Embryonic facial prominence (tissue), 1 donor: Measurements from ENCODE around the gene NXNL2.

Experiments used
- DNase-seq: peaks from one replicate; pipeline ENCODE4 v3.0.0-alpha.2; 2016; ENCODE audit errors: extremely low spot score

Gene NXNL2

DNA sequence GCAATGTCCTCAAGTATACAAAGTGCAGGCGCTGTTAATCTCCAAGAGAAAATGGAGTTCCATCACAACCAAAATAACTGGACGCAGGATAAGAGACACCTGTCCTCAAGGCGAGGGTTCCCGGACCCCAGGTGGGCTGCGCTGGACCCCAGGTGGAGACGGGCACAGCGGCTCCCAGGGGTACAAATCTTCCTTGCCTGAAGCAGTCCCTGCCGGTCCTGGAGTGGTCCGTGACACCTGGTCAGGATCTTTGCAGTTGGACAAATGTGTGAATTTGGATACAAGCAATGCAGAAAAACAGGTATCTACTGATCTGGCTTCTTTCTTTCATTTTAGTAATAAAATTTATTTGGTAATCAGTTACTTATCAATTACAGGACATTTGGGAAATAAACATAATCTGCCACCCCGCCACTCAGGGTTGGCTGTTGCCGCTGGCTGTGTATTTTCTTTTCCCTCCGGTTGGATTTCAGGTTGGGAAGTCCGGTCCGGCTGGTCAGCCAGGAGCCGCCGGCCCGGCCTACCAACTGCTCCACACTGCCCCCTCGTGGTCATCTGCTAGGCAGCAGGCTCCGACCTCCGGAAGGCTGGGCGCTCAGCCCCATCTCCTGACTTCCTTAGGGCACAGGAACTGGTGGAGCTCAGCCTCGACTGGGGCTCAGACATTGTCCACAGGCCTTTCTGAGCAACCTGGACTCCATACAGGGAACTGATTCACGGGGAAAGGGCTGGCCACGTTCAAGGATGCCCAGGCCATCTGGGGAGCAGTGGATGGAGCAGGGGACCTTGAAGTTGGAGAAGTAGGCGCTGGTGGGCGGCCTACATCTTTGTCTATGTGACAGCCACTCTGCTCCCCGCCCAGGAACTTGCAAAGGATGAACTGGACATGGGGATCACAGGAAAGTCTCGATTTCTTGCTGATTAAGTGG is 43.4 kb downstream of the NXNL2 start:
- no peak for DNase-seq

DNA sequence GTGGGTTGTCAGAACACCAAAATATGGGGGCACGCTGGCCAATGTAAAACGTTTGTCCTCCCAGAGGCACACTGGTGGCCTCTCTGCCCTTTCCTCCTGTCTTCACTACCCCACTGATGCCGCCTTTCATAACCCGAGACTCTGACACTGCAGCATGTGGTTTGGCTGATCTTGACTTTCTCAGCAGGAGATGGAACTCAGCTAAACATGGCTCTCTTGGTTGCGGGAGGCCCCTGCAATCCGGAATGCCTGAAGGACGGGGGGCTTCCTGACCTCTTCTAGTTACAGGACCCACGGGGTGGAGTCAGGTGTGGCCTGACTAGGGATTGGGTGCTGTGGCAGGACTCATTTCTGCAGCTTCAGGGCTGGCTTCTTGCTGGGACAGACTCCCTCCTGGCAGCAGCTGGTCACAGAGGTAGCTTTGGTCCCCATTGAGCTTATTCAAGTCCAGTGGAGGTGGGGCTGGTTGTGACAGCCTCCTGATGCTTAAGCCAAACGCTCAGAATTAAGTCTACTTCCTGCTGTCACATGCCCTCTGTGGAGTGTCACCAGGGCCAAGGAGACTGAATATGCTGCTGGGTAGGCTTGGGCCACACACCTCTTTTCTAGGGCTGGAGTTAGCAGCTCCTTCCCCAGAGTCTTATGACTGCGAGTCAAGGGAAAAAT is 44.2 kb downstream of the NXNL2 start:
- no peak for DNase-seq

DNA sequence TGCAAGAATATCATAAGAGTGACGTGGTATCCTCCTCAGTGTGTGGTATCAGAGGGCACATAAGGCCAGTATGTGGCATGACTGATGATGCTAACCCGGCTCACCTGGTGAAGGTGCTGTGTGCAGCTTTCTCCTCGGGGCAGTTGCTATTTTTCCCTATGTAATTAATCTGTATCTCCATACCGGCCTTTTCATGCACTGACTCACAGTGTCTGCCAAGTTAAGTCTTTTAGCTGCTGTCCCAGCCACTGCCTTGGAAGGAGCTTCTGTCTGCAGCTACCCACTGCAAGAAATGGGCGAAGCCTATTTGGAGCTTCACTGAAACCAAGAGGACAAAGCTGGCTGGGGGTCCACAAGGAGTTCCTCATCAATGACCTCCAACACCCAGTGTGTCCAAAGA is 46.0 kb downstream of the NXNL2 start:
- DNase-seq, result no peak

DNA sequence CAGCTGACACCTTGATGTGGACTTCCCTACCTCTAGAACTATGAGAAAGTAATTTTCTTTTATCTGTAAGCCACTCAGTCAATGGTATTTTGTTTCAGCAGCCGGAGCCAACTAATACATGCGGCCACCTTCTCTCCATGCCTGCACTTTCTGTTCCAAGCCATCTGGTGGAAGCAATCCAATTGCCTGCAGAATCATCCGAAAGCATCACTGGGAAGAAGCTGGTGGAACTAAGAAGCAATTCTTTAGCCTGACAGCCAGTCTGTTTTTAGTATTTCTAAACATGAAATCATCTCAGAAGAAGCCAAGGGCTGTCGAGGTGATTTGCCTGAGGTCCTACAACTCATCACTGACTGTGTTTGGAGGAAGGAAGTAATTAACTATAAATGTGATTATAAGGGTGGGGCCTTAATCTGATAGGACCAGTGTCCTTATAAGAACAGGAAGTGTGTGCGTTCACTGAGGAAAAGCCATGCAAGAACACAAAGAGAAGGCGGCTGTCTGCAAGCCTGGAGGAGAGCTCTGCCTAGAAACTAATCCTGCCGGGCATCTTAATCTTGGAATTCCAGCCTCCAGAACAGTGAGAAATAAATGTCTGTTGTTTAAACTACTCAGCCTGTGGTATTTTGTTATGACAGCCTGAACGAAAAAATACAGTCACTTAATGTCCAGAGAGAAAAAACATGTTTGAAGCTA is 49.1 kb downstream of the NXNL2 start:
- no peak for DNase-seq

DNA sequence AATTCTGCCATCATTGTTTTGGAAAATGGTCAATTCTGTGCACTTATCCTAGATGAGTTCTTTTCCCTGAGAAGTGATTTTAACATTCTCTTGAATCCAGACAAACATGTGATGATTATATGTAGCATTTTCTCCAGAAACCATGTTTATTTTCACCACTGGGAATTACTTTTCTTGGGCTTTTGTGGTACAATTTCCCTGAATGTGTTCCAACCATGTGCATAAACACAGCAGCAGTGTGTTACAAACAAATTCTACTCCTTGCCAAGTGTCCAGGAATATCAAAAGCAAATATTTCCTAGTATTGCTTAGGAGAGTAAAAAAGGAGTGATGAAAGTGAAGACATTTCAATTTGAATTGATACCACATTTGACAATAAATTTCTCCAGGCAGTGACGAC is 50.4 kb downstream of the NXNL2 start:
- no peak for DNase-seq

DNA sequence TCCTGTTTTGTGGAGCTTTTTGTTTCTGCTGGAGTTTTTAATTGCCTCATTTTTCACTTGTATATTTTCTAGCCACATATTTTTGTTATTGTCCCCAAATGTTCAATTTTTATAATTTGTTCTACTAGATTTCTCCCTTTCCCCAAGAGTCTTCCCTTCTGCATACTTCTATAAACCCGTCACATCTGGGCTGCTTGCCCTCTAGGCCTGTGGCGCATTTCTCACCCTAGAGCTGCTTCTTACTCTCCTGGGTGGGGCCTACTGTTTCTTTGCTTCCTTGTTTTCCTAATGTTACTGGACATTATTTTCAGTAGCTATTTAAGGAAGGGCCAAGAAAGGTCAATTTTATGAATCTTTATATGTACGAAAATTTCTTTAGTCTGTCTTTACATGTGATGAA is 51.5 kb downstream of the NXNL2 start:
- DNase-seq, result no peak

DNA sequence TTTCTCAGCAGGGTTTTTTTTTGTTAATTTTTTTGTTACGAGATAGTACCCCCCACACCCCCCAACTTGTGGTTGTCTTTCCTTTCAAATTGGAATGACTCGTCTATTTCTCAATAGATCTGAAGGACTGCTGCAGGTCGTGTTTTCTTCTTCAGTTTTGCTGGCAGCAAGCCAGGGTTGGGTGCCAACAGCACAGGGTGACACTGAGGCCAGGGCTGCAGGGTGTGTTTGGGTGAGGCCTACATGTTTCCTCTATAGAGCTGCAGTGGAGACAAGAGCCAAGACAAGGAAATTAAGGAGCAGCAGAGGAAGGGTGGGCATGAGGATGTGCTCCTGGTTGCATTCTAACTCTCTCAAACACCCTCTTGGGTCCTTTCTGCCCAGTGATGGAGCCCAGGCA is 52.2 kb downstream of the NXNL2 start:
- no peak for DNase-seq

DNA sequence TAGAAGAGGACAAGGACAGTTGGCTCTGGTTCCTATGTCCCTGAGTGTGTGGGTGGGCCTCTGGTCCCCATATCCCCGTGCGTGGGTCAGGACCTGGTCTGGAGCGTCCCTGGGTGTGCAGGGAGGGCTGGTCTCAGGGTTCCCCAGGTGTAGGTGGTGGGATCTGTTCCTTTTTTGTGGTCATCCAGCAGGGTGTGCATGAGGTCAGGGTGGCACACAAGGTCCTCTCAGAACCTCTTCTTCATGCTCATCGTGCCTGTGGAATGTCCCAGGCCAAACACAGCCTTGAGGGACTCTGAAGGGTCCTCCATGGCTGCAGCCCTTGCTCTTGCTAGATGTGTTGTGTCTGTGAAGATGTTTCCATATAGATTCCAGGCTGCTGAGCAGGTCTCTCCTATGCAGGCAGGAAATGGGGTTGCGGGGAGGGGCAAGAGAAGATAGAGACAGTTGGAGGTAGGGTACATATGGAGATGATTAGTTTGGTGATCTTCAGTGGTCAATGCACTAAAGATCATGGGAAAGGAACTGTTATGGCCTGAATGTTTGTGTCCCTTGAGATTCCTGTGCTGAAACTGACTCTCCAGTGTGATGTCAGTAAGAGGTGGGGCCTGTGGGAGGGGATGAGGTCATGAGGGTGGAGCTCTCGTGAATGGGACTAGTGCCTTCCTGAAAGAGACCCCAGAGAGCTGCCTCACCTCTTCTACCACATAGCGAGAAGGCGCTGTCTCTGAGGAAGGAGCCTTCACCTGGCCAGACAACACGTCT is 53.1 kb downstream of the NXNL2 start:
- DNase-seq, result no peak

DNA sequence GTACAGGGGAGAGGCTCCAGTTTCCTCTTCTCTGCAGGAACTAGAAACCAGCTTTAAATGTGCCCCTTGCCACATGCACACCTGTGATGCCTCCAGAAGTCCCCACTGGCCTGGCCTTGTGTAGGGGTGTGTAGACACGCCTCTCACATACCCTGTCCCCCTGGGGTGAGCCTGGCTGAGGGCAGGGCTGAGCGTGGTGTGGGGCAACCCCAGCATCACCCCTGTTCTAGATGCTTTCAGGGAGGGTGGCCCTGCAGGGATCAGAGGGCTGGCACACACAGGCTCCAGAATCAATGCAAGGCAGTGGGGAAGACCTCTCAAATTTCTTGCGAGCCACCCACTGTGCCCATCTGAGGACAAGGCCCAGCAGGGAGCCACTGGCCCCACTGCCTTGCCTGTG is 54.7 kb downstream of the NXNL2 start:
- no peak for DNase-seq

DNA sequence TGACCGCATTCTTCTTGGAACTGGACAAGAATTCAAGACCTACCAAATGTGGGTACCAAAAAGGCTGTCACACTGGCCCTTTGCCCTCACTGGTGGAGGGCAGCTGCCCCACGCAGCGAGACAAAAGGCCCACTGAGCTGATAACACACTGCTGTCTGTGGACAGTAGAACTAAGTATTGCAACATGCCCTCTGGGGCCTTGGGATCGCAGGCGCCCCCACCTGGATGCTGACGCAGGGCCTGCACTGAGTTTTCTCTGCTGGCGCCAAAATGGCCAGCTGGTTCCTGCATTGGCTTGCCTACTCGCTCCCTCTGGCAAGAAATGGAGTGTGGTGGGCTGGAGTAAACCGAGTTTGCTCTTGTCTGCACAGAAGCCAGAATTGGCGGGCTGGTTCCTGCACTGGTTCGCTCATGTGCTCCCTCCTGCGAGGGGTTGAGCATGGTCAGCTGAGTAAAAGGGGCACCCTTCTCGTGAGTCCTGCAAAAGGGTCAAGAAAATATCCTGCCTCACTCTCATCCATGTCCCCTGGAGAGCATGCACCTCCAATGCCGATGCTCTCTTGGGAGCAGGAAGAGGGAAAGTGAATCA is 55.7 kb downstream of the NXNL2 start:
- DNase-seq, result no peak

DNA sequence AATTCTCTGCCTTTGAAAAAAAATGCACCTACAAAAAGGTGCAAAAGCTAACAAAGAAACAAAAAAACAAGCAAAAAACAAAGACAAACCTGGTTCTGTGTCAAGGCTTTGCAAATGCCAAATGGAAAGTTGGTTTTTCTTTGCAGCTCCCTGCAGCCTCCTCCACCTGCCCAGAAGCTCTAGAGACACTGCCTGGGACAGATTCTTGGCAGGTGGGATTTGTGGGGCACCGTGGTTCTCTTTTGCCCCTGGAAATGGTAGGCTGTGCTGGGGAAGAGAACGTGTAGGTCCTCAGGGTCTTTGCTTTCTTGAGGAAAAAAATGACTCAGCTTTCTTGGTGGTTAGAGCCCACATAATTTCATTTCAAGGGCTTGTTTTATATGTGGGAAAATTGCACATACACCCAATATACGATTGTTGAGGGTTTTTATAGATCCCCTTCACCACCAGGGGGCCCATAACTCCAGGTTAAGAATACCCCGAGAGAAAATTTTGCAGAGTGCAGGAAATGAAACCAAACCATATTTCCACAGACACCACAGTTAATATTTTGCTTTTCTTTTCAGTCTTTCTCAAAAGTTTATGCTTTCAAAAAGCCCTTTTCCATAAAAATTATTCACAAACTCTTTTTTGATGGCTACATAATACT is 58.7 kb downstream of the NXNL2 start:
- no peak for DNase-seq
